ENCODE measurements around the gene CELA2B. TPM values are rescaled to one million over a fixed set of nuclear protein-coding genes. Genes with fewer than 3 reads are reported as not detected.

The CELA2B gene
- total and polyA plus RNA-seq, 10 of the 15 experiments (the other 5 are each of a cell fraction or from before 2014, with no cell fraction given) = not detected

- TF ChIP-seq POU2F2 (IDR thresholded peaks at IDR 0.05; ENCODE audit: borderline replicate concordance, low read depth, low read length) (peak; percentile 73; the same call in 1 of the 3 replicates), CEBPZ (IDR thresholded peaks at IDR 0.05; ENCODE audit: low read depth, low read length) (no peak), EZH2 (IDR thresholded peaks at IDR 0.05; ENCODE audit: borderline replicate concordance, control insufficient read depth, low read depth, low read length) (no peak), CHD4 (IDR thresholded peaks at IDR 0.05) (no peak), MTA3 (IDR thresholded peaks at IDR 0.05; ENCODE audit: borderline replicate concordance, low read length) (no peak), PBX3 (IDR thresholded peaks at IDR 0.05; ENCODE audit: insufficient replicate concordance, low read depth, low read length) (no peak), E2F8 (IDR thresholded peaks at IDR 0.05; ENCODE audit: low read depth, partially characterized antibody) (no peak), EED (IDR thresholded peaks at IDR 0.05; ENCODE audit: low read depth) (no peak), ASH2L (IDR thresholded peaks at IDR 0.05; ENCODE audit: borderline replicate concordance, low read depth) (no peak), POLR2AphosphoS2 (IDR thresholded peaks at IDR 0.05; ENCODE audit: low read depth, low read length) (0 out of 2 replicates have a peak, but pooled peaks have one; percentile 42), JUNB (IDR thresholded peaks at IDR 0.05) (no peak), IKZF2 (IDR thresholded peaks at IDR 0.05) (0 out of 4 replicates have a peak, but pooled peaks of 1 of the 2 experiments have one; percentile 4)
Measured at GRCh38 chr1:15524021-15524282, 48.0 kb downstream of the CELA2B start, which contains the start of gene CASP9 (continued).

Measured in GM12878 (cell line).